ENCODE results near the gene GLRX.
A peak's percentile ranks its signal among the peaks of the same experiment; 100 is the strongest.
"Not testable (repeated sequence)": the region's sequence is repeated elsewhere in the genome, so short reads cannot be mapped to it uniquely, and the experiment has no call there.

GLRX gene

DNA sequence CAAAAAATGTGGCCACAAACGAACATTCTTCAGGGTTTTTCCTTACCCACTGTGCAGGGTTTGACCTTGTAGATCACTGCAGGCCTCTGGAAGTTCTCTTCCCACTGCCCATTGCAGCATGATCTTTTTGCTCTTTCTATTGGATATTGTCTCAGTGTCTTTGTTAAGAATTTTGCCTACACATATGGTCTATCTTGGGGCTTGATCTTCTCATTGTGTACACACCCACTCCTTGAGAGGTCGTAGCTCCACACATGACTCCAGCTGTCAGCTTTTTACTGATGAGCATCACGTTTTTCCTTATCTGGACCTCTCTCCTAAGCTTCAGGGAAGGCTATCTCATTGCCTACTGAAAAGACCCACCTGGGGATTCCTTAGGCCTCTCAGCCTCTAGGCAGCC is 3.0 kb upstream of the GLRX start:
- DNase-seq = no peak

- no peak for DNase-seq
Observed at GRCh38 chr5:95824747-95825146, 2.2 kb upstream of the GLRX start.

DNA sequence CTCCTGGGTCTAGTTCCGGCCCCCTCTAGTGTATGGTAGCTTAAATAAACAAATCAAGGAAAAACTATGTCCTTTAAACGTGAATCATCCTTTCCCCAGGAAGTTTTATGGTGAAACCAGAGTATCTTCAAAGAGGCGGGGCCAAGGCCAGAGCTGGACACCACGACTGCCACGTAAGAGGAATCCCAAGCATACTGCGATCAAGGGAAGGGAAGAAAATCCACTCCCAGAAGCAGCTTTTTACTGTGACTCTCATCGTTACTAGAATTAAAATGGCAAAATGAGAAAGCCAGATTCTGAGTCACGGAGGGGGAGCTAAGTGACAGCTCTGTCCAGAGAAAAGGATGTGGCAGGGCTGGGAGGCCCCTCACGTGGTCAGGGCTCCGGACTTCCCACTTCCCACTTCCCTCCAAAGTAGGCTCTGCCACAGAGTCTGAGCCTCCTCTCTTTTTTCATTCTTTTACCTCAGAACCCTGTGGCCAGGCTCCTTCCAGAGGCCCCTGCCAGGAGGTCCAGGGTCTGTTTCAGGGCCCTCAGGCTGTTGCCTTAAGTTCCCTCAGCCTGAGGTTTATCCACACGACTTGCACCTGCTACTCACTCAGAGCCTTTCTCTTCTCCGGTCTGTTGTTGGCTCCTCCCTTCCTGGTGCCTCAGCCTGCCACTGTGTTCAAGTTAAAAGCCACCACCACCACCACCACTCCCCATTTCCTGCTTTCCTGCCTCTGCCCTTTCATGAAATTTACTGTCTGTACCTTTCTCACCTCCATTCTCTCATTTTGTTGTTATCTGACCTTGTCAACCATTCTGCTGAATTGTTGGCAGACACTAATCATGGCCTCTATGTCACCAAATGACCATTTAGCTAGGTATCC is 1.4 kb upstream of the GLRX start:
- peak; percentile 38 for DNase-seq

- DNase-seq = no peak
Observed at GRCh38 chr5:95823218-95823737, 752 bp upstream of the GLRX start.

DNA sequence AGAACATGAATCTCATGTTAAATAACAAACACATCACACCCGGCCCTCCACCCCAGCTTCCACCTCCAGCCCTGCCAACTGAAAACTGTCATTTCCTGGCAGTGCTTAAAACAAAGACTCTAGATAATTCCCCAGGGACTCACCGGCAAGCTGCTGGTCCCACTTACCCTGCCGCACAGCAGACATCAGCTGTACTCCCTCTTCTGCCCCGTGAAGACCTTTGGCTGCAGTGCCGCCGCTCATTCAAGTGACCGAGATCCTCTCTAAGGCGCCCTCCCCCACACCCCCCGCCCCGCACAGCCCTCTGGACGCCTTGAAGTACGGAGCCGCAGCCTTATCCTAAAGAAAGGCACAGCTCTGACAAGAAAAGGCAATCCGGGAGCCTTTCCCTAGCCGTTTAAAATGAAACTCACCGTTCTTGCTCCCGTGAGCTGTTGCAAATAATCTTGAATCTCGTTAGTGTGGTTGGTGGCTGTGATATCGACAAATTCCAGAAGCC is 434 bp downstream of the GLRX start:
- DNase-seq = peak; percentile 40

DNA sequence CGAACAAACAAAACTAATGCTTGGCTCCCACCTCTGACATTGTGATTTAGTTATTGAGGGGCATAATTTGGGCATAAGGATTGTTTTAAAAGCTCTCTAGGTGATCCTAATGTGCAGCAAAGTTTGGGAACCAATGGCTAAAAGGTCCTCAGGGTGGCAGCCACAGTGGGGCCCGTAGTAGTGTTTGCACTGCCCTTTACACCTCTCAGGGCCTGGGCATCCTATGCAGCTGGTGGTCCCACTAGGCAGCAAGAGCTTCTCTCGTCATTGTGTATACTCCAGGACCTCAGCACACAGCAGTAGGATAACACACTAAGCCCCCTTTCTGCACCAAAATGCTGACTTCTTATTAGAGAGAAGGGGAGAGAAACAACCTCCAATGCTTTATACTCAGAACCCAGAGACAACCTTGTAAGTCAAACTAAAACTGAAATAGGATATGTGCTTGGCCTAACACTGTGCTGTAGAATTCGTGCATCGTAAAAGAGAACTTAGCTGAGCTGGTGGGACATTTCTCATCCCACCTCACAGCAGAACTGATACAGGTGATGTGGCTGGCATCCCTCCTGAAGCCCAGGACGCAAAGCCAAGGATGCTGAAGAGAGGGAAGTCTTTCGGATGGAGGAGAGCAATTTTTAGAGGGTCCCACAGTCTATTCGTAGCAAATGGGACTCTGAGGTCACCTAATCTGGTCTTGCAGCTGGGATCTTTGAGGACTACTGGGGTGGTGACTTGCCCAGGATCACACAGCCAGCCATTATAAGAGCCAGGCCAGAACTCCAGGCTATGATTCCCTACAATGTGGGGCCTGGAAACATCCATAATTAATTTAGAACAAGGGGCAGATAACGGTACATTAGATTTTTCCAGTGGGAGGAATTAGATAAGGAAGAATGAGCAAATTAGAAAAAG is 1.2 kb downstream of the GLRX start:
- no peak for DNase-seq

DNA sequence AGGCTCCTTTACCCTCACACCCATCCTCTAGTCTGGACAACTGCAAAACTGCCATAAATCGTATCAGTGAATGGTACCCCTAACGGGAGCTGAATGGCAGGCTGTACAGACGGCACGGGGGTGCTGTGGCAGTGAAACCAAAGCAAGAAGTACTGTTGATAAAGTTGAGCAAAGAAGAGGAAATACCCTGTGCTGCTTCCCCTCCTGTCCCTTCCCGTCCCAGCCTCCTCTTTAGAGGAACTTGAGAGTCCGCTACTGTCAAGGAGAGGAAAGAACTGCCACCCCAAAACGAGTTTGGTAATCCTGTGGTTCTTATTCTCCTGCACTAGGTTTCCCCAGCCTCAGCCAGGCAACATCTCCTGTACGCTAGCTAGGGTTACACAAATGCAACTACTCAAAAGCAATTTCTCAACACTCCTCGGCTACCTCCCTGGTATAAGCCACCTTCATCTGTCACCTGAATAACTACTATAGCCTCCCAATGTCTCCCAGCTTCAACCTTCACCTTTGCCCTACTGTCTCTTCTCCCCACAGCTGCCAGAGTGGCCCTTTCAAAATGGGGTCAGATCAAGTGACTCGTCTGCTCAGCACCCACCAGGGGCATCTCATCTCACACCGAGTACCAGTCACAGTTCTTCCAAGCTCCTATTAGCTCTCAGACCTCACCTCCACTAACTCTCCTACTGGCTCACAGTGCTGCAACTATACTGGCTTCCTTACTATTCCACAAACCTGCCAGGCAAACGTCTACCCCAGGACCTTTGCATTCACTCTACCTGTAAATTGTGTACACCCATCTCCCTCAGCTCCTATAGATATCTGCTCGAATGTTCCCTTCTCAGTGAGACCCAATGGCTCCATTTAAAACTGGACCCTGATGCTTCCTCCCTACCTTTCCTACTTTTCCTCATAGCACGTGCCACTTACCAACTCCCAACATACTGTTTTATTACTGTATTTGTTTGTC is 4.1 kb downstream of the GLRX start:
- DNase-seq = no peak

- no peak for DNase-seq
Observed at GRCh38 chr5:95817430-95817829, 5.1 kb downstream of the GLRX start.

GRCh38 chr5:95816776-95817175 is 5.8 kb downstream of the GLRX start:
- no peak for DNase-seq

DNA sequence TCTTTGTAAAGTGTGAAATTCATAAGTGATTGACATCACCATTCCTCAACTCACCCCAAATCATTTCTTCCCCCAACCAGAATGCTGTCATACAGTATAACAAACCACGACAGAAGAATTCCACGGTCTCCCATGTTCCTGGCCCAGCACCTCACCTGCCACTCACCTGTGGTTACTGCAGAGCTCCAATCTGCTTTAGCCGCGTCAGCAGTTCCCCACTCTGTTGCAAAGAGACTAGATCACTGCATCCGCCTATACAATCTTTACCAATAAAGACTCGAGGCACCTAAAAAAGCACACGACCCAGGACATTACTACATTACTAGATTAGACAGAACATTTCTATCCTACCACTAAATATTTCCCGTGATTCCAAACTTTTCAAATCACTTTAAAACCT is 6.2 kb downstream of the GLRX start:
- DNase-seq = no peak

DNA sequence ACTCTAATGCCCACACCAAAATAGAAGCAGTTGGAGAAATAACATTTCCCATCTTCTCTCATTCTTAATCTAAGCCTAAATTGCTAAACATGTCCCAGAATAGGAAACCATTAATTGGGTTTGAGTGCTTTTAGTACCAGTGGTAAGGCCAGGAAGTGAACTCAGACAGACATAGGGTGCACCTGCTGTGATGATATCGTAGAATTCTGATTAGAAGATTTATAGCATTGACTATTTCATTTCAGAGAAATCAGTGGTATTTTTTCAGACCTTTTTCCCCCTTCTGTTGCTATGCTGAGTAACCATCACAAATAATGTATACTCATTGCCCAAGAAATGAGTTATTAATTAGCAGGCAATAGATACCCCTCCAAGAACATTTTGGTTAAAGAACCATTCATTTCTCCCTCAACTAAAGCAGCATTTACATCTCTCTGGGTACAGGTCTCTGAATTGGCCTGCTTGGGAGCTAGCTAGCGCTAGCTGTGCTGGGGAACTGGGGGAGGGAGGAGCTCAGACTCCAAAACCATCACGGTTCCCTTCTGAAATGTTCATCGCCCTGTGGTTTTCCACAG is 7.3 kb downstream of the GLRX start:
- DNase-seq = no peak

DNA sequence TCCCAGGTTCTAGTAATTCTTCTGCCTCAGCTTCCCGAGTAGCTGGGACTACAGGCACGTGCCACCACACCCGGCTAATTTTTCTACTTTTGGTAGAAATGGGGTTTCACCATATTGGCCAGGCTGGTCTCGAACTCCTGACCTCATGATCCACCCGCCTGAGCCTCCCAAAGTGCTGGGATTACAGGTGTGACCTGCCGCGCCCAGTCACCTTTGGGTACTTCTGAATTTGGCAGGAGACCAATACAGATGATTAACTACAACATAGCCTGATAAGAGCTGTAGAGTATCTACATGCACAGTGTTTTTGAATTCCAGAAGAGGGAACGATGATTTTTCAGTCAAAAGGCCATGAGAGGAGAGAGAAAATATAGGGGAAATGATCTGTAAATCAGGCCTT is 9.5 kb downstream of the GLRX start:
- not testable (repeated sequence) for DNase-seq

GRCh38 chr5:95812074-95812471 is 10.5 kb downstream of the GLRX start:
- DNase-seq = no peak

- DNase-seq = not testable (repeated sequence)
Observed at GRCh38 chr5:95811461-95812073, 11.0 kb downstream of the GLRX start.

- not testable (repeated sequence) for DNase-seq
Observed at GRCh38 chr5:95811126-95811423, 11.5 kb downstream of the GLRX start.

GRCh38 chr5:95810305-95811125 is 12.0 kb downstream of the GLRX start:
- no peak for DNase-seq

- DNase-seq = no peak
Observed at GRCh38 chr5:95809414-95809960, 13.0 kb downstream of the GLRX start.

DNA sequence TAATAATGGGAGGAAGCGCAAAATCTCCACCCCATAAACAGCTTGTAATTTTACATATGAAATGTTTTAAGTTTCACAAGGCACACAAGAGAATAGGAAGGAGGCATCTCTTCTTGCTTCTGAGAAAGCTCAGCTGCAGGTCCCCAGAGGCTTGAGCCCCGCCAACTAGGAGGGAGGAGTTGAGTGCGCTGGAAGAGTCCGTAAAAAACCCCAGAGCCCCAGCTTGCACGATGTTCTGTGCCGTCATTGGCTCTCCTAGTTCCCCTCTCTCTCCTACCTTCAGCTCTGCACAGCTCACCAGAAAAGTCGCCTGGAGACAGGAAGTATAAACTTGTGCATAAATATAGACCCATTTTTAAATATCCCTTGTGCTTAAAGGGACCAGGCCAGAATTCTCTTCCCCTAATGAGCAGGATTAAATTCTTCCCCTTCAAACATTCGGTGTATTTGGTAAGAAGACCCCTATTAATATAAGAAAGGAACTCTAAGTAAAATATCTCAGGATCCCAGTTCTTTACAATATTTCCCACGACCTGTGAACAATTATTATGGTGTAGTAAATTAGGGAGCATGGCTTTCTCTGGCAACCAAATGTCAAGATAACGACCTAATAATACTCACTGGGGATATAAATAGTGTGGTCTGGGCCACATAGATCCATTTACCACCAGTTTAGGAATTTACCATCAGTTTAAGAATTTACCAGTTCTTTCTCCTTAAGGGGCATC is 13.7 kb downstream of the GLRX start:
- no peak for DNase-seq

GRCh38 chr5:95808013-95808685 is 14.4 kb downstream of the GLRX start:
- no peak for DNase-seq
